ENCODE data around the gene LHX3. TPM values are rescaled to one million over a fixed set of nuclear protein-coding genes. Genes with fewer than 3 reads are reported as not detected.

LHX3 gene
- polyA plus RNA-seq, 1 of the 3 experiments (the other 2 are of a cell fraction): not detected

DNA sequence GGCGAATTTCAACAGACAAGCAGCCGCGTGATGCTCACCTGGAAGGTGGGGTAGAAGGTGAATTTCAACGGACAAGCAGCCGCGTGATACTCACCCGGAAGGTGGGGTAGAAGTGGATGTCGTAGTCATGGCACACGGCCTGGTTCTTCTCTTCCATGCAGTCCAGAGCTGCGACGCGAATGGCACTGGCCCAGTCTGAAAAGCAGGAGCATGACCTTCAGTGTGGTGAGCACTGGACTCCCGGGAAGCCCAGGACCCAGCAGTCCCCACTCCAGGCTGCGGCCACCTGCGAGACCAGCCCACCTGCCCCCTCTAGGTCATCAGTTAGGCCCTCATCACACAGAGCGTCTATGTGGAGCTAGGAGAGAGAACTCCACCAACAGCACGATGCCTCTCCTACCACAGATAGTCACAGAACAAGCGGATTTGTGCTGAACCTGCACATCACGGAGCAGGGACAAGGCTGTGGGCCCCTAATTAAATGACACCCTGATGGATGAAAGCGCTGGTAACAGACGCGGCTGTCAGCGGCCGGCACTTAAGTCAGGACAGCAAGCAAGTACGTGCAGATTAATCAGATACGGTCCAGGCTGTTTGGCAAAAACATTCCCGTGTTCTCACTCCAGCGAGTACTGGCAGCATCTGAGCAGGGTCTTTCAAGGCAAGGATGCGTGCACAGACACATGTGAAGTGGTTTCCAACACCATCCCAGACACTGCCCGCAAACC lies 21.9 kb upstream of the LHX3 start:
- Histone ChIP-seq H3K36me3 (replicated peaks in 1 of 2; ENCODE audit: control insufficient read depth in 1 of 2, insufficient read depth in 2 of 2, low read length in 1 of 2) (peaks cover 0 to 24% of the 10 kb centered on the region in 2 experiments), H4K20me1 (ENCODE audit: insufficient read depth) (peaks cover 40% of the 10 kb centered on the region), H3K27ac (ENCODE audit: low read depth in 2 of 2, low read length in 1 of 2) (no peak overlapping the region), H3K9me2 (no peaks in the 10 kb centered on the region), H3K9me3 (no peaks in the 10 kb centered on the region), H3K4me1 (ENCODE audit: control insufficient read depth in 1 of 2, insufficient read depth in 2 of 2, low read depth in 1 of 2, low read length in 1 of 2) (peaks cover 0 to 5% of the 10 kb centered on the region in 2 experiments; a peak in 1 of 4 replicates), H3K27me3 (ENCODE audit: insufficient read depth) (no peaks in the 10 kb centered on the region), H2AFZ (ENCODE audit: low read depth) (no peak overlapping the region), H3K4me2 (no peak overlapping the region), H3K9ac (no peak overlapping the region), H3F3A (replicated peaks; ENCODE audit: insufficient read depth) (peaks cover 4% of the 10 kb centered on the region), H3K4me3 (ENCODE audit: low read depth in 2 of 2, low read length in 1 of 2) (no peak overlapping the region), H3K79me2 (ENCODE audit: insufficient read depth) (peaks cover 11% of the 10 kb centered on the region; the same call in 1 of the 2 replicates)
- ChIA-PET POLR2A (no interaction called here), CTCF (interaction anchor here (0.6 to 5.3 kb wide), 24 partner anchors 8 to 623 kb away, joined by 3 to 50 read pairs (median 5); partner anchors contain the start of gene TMEM250)
- TF ChIP-seq GATA2 (CRISPR knock-in tag; IDR thresholded peaks at IDR 0.05): 0 out of 2 replicates have a peak, but pooled peaks have one; percentile 12
- TF ChIP-seq RXRA (IDR thresholded peaks at IDR 0.05; ENCODE audit: borderline replicate concordance, low read depth): no peak
- DNase-seq: no peak
- 96% methylated on average over 27 of the region's 30 CpGs for WGBS (ENCODE audit: low lambda C conversion rate)

DNA sequence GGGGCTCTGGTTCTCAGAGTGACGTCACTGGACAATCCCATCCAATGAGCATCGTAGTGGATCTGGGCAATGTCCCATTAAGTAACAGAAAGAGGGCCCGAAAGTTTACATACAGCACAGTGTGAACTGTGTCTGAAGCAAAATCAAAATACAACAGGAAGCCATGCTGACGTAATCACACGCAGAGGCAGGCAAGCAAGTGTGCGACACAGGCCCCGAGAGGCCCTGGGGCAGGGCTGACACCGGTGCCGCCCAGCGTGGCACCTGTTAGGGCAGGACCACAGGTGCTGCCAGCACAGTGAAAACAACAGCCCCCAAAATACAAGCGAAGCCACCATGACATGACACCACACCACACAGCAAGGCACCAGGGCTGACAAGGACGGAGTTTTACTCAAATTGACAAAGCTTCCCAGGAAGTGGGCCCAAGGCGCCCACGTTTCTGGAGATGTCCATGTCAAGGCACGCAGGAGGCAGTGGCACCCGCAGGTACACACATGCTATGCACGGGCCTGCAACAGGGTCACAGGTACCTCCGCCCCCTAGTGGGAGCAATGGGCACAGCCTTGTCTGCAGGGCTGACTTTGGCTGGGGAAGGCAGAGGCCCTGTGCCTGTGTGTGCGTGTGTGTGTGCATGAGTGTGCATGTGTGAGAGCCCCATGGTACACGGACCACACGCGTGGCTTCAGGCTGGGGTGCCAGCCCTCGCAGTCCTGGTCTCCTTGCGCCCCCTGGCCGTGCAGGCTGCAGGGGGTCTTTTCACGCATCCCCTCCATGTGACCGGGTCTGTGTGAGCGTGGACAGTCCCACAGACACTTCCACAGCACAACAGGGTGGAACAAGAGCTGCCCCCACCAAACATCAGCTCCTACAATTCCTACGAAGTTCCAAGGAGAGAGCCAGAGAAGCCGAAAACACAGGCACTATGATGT lies 21.1 kb upstream of the LHX3 start:
- H3F3A ChIP-seq (replicated peaks; ENCODE audit: insufficient read depth): peaks cover 4% of the 10 kb centered on the region
- H3K36me3 ChIP-seq (replicated peaks in 1 of 2; ENCODE audit: control insufficient read depth in 1 of 2, insufficient read depth in 2 of 2, low read length in 1 of 2): peaks cover 0 to 31% of the 10 kb centered on the region in 2 experiments
- WGBS (ENCODE audit: low lambda C conversion rate): 74% methylated on average over 13 of the region's 30 CpGs
- POLR2A ChIA-PET: no interaction called here
- TF ChIP-seq RXRA (IDR thresholded peaks at IDR 0.05; ENCODE audit: borderline replicate concordance, low read depth) (no peak), TAF1 (IDR thresholded peaks at IDR 0.05; ENCODE audit: borderline replicate concordance, low read depth, low read length) (no peak), SMC3 (IDR thresholded peaks at IDR 0.05; ENCODE audit: low read depth, low read length) (peak; percentile 65), RAD21 (IDR thresholded peaks at IDR 0.05; ENCODE audit: low read length) (peak; percentile 63), NRF1 (IDR thresholded peaks at IDR 0.05; ENCODE audit: low read depth, low read length) (no peak)
- TF ChIP-seq, protein P1, sequence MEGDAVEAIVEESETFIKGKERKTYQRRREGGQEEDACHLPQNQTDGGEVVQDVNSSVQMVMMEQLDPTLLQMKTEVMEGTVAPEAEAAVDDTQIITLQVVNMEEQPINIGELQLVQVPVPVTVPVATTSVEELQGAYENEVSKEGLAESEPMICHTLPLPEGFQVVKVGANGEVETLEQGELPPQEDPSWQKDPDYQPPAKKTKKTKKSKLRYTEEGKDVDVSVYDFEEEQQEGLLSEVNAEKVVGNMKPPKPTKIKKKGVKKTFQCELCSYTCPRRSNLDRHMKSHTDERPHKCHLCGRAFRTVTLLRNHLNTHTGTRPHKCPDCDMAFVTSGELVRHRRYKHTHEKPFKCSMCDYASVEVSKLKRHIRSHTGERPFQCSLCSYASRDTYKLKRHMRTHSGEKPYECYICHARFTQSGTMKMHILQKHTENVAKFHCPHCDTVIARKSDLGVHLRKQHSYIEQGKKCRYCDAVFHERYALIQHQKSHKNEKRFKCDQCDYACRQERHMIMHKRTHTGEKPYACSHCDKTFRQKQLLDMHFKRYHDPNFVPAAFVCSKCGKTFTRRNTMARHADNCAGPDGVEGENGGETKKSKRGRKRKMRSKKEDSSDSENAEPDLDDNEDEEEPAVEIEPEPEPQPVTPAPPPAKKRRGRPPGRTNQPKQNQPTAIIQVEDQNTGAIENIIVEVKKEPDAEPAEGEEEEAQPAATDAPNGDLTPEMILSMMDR (IDR thresholded peaks at IDR 0.05): peak; percentile 84
- TF ChIP-seq, protein P2, sequence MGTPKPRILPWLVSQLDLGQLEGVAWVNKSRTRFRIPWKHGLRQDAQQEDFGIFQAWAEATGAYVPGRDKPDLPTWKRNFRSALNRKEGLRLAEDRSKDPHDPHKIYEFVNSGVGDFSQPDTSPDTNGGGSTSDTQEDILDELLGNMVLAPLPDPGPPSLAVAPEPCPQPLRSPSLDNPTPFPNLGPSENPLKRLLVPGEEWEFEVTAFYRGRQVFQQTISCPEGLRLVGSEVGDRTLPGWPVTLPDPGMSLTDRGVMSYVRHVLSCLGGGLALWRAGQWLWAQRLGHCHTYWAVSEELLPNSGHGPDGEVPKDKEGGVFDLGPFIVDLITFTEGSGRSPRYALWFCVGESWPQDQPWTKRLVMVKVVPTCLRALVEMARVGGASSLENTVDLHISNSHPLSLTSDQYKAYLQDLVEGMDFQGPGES (IDR thresholded peaks at IDR 0.05; ENCODE audit: low read depth, low read length): no peak
- CTCF ChIA-PET: interaction anchor here (0.6 to 5.3 kb wide), 29 partner anchors 9 to 483 kb away, joined by 3 to 50 read pairs (median 5); partner anchors contain the start of gene TMEM250
- H3K27me3 ChIP-seq (ENCODE audit: insufficient read depth): no peaks in the 10 kb centered on the region
- H3K4me2 ChIP-seq: no peak overlapping the region
- peaks cover 41% of the 10 kb centered on the region for H4K20me1 ChIP-seq (ENCODE audit: insufficient read depth)
- peaks cover 11% of the 10 kb centered on the region; the same call in 1 of the 2 replicates for H3K79me2 ChIP-seq (ENCODE audit: insufficient read depth)
- peaks cover 0 to 5% of the 10 kb centered on the region in 2 experiments; a peak in 1 of 4 replicates for H3K4me1 ChIP-seq (ENCODE audit: control insufficient read depth in 1 of 2, insufficient read depth in 2 of 2, low read depth in 1 of 2, low read length in 1 of 2)
- no peak overlapping the region for H2AFZ ChIP-seq (ENCODE audit: low read depth)
- no peak overlapping the region for H3K9ac ChIP-seq
- H3K27ac ChIP-seq (ENCODE audit: low read depth in 2 of 2, low read length in 1 of 2): no peak overlapping the region
- H3K9me3 ChIP-seq: no peaks in the 10 kb centered on the region
- peak; percentile 88 for DNase-seq
- no peak overlapping the region; a peak in 1 of 4 replicates for H3K4me3 ChIP-seq (ENCODE audit: low read depth in 2 of 2, low read length in 1 of 2)
- no peaks in the 10 kb centered on the region for H3K9me2 ChIP-seq
